Measurements from ENCODE around the gene PLD5.

- TF ChIP-seq EZH2phosphoT487 (IDR thresholded peaks at IDR 0.05; ENCODE audit: low read length) (no peak), CTCF (IDR thresholded peaks at IDR 0.05; ENCODE audit: low read length) (no peak)
Measured at GRCh38 chr1:242405947-242406346, 118.5 kb downstream of the PLD5 start.

All from MM.1S (cell line).